ENCODE measurements around the gene IFNL4.

Gene IFNL4

GRCh38 chr19:39209196-39209595, 39.5 kb downstream of the IFNL4 start:
- ATAC-seq (ENCODE audit: low read depth) (no peak), DNase-seq (ENCODE audit: low spot score) (no peak)
- H3K4me3 ChIP-seq (ENCODE audit: severe bottlenecking), result no peak overlapping the region
- TF ChIP-seq CTCF (IDR thresholded peaks at IDR 0.05; ENCODE audit: poor library complexity, severe bottlenecking), result no peak
- no peaks in the 10 kb centered on the region for H3K4me1 ChIP-seq (ENCODE audit: insufficient read depth, poor library complexity, severe bottlenecking)
- no peaks in the 10 kb centered on the region for H3K9me3 ChIP-seq (ENCODE audit: severe bottlenecking)
- H3K27ac ChIP-seq (ENCODE audit: poor library complexity, severe bottlenecking), result no peak overlapping the region
- peaks cover 4% of the 10 kb centered on the region for H3K27me3 ChIP-seq (ENCODE audit: insufficient read depth, poor library complexity, severe bottlenecking)
- H3K36me3 ChIP-seq (ENCODE audit: low read depth), result no peaks in the 10 kb centered on the region

- no peaks in the 10 kb centered on the region for H3K9me3 ChIP-seq (ENCODE audit: severe bottlenecking)
- no peaks in the 10 kb centered on the region for H3K36me3 ChIP-seq (ENCODE audit: low read depth)
- DNase-seq (ENCODE audit: low spot score) (no peak), ATAC-seq (ENCODE audit: low read depth) (no peak)
- no peaks in the 10 kb centered on the region for H3K4me1 ChIP-seq (ENCODE audit: insufficient read depth, poor library complexity, severe bottlenecking)
- H3K4me3 ChIP-seq (ENCODE audit: severe bottlenecking), result no peak overlapping the region
- peaks cover 14% of the 10 kb centered on the region for H3K27me3 ChIP-seq (ENCODE audit: insufficient read depth, poor library complexity, severe bottlenecking)
- TF ChIP-seq CTCF (IDR thresholded peaks at IDR 0.05; ENCODE audit: poor library complexity, severe bottlenecking), result no peak
- H3K27ac ChIP-seq (ENCODE audit: poor library complexity, severe bottlenecking), result no peak overlapping the region
These were observed 40.4 kb downstream of the IFNL4 start for GRCh38 chr19:39208175-39208795.

- DNase-seq (ENCODE audit: low spot score) (no peak), ATAC-seq (ENCODE audit: low read depth) (no peak)
- Histone ChIP-seq H3K4me1 (ENCODE audit: insufficient read depth, poor library complexity, severe bottlenecking) (no peaks in the 10 kb centered on the region), H3K27ac (ENCODE audit: poor library complexity, severe bottlenecking) (no peak overlapping the region), H3K9me3 (ENCODE audit: severe bottlenecking) (no peaks in the 10 kb centered on the region), H3K4me3 (ENCODE audit: severe bottlenecking) (no peak overlapping the region), H3K27me3 (ENCODE audit: insufficient read depth, poor library complexity, severe bottlenecking) (peaks cover 23% of the 10 kb centered on the region), H3K36me3 (ENCODE audit: low read depth) (no peaks in the 10 kb centered on the region)
- no peak for TF ChIP-seq CTCF (IDR thresholded peaks at IDR 0.05; ENCODE audit: poor library complexity, severe bottlenecking)
These were observed 41.3 kb downstream of the IFNL4 start for GRCh38 chr19:39207293-39207836.

- TF ChIP-seq CTCF (IDR thresholded peaks at IDR 0.05; ENCODE audit: poor library complexity, severe bottlenecking), result no peak
- Histone ChIP-seq H3K36me3 (ENCODE audit: low read depth) (no peaks in the 10 kb centered on the region), H3K27me3 (ENCODE audit: insufficient read depth, poor library complexity, severe bottlenecking) (peaks cover 31% of the 10 kb centered on the region), H3K4me3 (ENCODE audit: severe bottlenecking) (no peak overlapping the region), H3K4me1 (ENCODE audit: insufficient read depth, poor library complexity, severe bottlenecking) (no peaks in the 10 kb centered on the region), H3K9me3 (ENCODE audit: severe bottlenecking) (no peaks in the 10 kb centered on the region), H3K27ac (ENCODE audit: poor library complexity, severe bottlenecking) (no peak overlapping the region)
- DNase-seq (ENCODE audit: low spot score), result no peak
- no peak for ATAC-seq (ENCODE audit: low read depth)
These were observed 42.5 kb downstream of the IFNL4 start for GRCh38 chr19:39206122-39206521.

- H3K9me3 ChIP-seq (ENCODE audit: severe bottlenecking), result no peaks in the 10 kb centered on the region
- H3K27ac ChIP-seq (ENCODE audit: poor library complexity, severe bottlenecking), result no peak overlapping the region
- no peak for TF ChIP-seq CTCF (IDR thresholded peaks at IDR 0.05; ENCODE audit: poor library complexity, severe bottlenecking)
- peaks cover 31% of the 10 kb centered on the region for H3K27me3 ChIP-seq (ENCODE audit: insufficient read depth, poor library complexity, severe bottlenecking)
- no peaks in the 10 kb centered on the region for H3K4me1 ChIP-seq (ENCODE audit: insufficient read depth, poor library complexity, severe bottlenecking)
- H3K4me3 ChIP-seq (ENCODE audit: severe bottlenecking), result no peak overlapping the region
- H3K36me3 ChIP-seq (ENCODE audit: low read depth), result no peaks in the 10 kb centered on the region
- DNase-seq (ENCODE audit: low spot score) (no peak), ATAC-seq (ENCODE audit: low read depth) (no peak)
These were observed 43.2 kb downstream of the IFNL4 start for GRCh38 chr19:39205449-39205764.

Data from RWPE2 (cell line).